Stomach (tissue), 4 donors: Measurements from ENCODE around the gene MCM7.

Source experiments
- POLR2A ChIP-seq, 4 donors: fragments of 450-650 bp; IDR thresholded peaks; one replicate each; pipeline ENCODE4 v1.6.1; 2016; ENCODE audit warnings: antibody characterized with exemption in 4 of 4, control low read depth in 2 of 4, mild to moderate bottlenecking in 1 of 4, moderate library complexity in 1 of 4
- POLR2AphosphoS5 ChIP-seq, 3 donors: sonication (generic); formaldehyde crosslinking; IDR thresholded peaks; one replicate each; pipeline ENCODE4 v1.6.1; 2016; ENCODE audit warnings: antibody characterized with exemption in 3 of 3
- TF ChIP-seq, protein P1 (sequence below), 7 experiments: fragments of 450-650 bp in 4 of 7; fragments of 200-600 bp in 3 of 7; sonication (generic) in 3 of 7; IDR thresholded peaks; one replicate each; pipeline ENCODE4 v1.5.1; 2016 to 2019; ENCODE audit warnings: antibody characterized with exemption in 7 of 7, control low read depth in 2 of 7, mild to moderate bottlenecking in 1 of 7

DNA sequence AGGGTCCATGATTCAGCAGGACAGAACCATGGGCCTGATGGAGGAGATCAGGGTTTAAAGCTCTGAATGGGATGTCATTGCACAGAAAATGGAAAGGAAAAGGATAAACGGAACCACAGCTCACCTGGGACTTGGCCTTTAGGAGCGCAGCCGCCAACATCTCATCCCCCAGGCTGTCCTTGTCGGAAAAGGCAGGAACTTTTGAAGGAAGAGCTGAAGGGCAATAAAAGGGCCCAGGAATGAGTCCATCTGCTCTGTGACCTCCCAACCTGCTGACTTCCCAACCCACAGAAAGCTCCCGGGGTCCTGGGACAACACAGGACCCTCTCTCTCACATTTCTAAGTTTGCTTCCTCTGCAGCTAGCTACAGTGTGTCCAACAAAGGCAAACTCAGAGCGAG lies 25.8 kb downstream of the MCM7 start:
- TF ChIP-seq, protein P1, sequence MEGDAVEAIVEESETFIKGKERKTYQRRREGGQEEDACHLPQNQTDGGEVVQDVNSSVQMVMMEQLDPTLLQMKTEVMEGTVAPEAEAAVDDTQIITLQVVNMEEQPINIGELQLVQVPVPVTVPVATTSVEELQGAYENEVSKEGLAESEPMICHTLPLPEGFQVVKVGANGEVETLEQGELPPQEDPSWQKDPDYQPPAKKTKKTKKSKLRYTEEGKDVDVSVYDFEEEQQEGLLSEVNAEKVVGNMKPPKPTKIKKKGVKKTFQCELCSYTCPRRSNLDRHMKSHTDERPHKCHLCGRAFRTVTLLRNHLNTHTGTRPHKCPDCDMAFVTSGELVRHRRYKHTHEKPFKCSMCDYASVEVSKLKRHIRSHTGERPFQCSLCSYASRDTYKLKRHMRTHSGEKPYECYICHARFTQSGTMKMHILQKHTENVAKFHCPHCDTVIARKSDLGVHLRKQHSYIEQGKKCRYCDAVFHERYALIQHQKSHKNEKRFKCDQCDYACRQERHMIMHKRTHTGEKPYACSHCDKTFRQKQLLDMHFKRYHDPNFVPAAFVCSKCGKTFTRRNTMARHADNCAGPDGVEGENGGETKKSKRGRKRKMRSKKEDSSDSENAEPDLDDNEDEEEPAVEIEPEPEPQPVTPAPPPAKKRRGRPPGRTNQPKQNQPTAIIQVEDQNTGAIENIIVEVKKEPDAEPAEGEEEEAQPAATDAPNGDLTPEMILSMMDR (IDR thresholded peaks at IDR 0.05): no peak
- TF ChIP-seq POLR2AphosphoS5 (IDR thresholded peaks at IDR 0.05): no peak
- TF ChIP-seq POLR2A (IDR thresholded peaks at IDR 0.05): no peak
